NCI-H446 (cell line): ENCODE data around the gene SNX1.
A peak's percentile ranks its signal among the peaks of the same experiment; 100 is the strongest.

ENCODE experiments used
- DNase-seq, 2 experiments: peaks; one replicate each; lab custom pipeline; 2025; lab: John Stamatoyannopoulos, UW

The SNX1 gene

GRCh38 chr15:64146520-64146884 lies 50.7 kb downstream of the SNX1 start:
- DNase-seq, result no peak

GRCh38 chr15:64146885-64147681 lies 51.3 kb downstream of the SNX1 start:
- no peak for DNase-seq

GRCh38 chr15:64148168-64148567 lies 52.4 kb downstream of the SNX1 start:
- no peak for DNase-seq

- DNase-seq, result no peak
These were observed 52.8 kb downstream of the SNX1 start for GRCh38 chr15:64148581-64148980.

GRCh38 chr15:64149424-64149823 lies 53.6 kb downstream of the SNX1 start:
- peak in 1 of 2 experiments; percentile 25 for DNase-seq

GRCh38 chr15:64149893-64150578 lies 54.3 kb downstream of the SNX1 start:
- DNase-seq, result no peak

GRCh38 chr15:64151727-64152506 lies 56.1 kb downstream of the SNX1 start, which contains the start of gene SNX22:
SNX22 (plus strand) TSS chr15:64151731; CDS start chr15:64151776, 45 bp downstream.
- no peak for DNase-seq

GRCh38 chr15:64152507-64153387 lies 57.0 kb downstream of the SNX1 start:
- DNase-seq, result peak in 1 of 2 experiments; percentile 37

- DNase-seq, result peak; percentile 48 to 81
These were observed 57.9 kb downstream of the SNX1 start for GRCh38 chr15:64153480-64154367.

- no peak for DNase-seq
These were observed 60.2 kb downstream of the SNX1 start for GRCh38 chr15:64155802-64156651.

GRCh38 chr15:64156652-64157331 lies 61.0 kb downstream of the SNX1 start:
- DNase-seq, result no peak

GRCh38 chr15:64157599-64158125 lies 61.9 kb downstream of the SNX1 start:
- DNase-seq, result no peak

GRCh38 chr15:64158363-64159134 lies 62.8 kb downstream of the SNX1 start:
- no peak for DNase-seq

GRCh38 chr15:64161688-64162477 lies 66.1 kb downstream of the SNX1 start:
- no peak for DNase-seq

GRCh38 chr15:64162478-64162868 lies 66.7 kb downstream of the SNX1 start:
- no peak for DNase-seq

- peak; percentile 81 to 96 for DNase-seq
These were observed 67.3 kb downstream of the SNX1 start, which contains the start of gene PPIB for GRCh38 chr15:64162869-64163658. PPIB (minus strand) TSS chr15:64163022; CDS start chr15:64162986, 36 bp downstream.
